ENCODE results near the gene DCAKD.

GRCh38 chr17:45004388-45004787 is 47.0 kb downstream of the DCAKD start:
- no peak for TF ChIP-seq CTCF (IDR thresholded peaks at IDR 0.05)
- no peak for TF ChIP-seq POLR2A (IDR thresholded peaks at IDR 0.05)

Measured in uterus (tissue), 2 donors.